KOPT-K1 (cell line): ENCODE data around the gene PCBP3.
"Not testable (repeated sequence)": the region's sequence is repeated elsewhere in the genome, so short reads cannot be mapped to it uniquely, and the experiment has no call there.

Experiments used
- H3K27ac ChIP-seq: fragments of 200-600 bp; sonication (generic); 2 replicates; pipeline ENCODE4 v1.5.1; 2016; ENCODE audit warnings: antibody characterized with exemption, mild to moderate bottlenecking, low read depth, low read length; ENCODE audit not compliant: poor library complexity, severe bottlenecking
- H3K36me3 ChIP-seq: fragments of 200-600 bp; sonication (generic); 2 replicates; pipeline ENCODE4 v1.5.1; 2017; ENCODE audit warnings: antibody characterized with exemption, mild to moderate bottlenecking, low read length, moderate library complexity; ENCODE audit not compliant: insufficient read depth
- H3K9me3 ChIP-seq: fragments of 200-600 bp; sonication (generic); 2 replicates; pipeline ENCODE4 v1.5.1; 2017; ENCODE audit warnings: antibody characterized with exemption, low read length, mild to moderate bottlenecking; ENCODE audit not compliant: insufficient read depth, poor library complexity, severe bottlenecking

Gene PCBP3

GRCh38 chr21:45883090-45883489, 239.6 kb downstream of the PCBP3 start:
- Histone ChIP-seq H3K36me3 (no peaks in the 10 kb centered on the region), H3K9me3 (no peaks in the 10 kb centered on the region), H3K27ac (no peak overlapping the region)

- Histone ChIP-seq H3K27ac (no peak overlapping the region), H3K36me3 (no peaks in the 10 kb centered on the region), H3K9me3 (no peaks in the 10 kb centered on the region)
Measured at GRCh38 chr21:45885597-45885929, 242.0 kb downstream of the PCBP3 start.

- H3K27ac ChIP-seq, H3K36me3 ChIP-seq: not testable (repeated sequence)
Measured at GRCh38 chr21:45885930-45886601, 242.5 kb downstream of the PCBP3 start.

DNA sequence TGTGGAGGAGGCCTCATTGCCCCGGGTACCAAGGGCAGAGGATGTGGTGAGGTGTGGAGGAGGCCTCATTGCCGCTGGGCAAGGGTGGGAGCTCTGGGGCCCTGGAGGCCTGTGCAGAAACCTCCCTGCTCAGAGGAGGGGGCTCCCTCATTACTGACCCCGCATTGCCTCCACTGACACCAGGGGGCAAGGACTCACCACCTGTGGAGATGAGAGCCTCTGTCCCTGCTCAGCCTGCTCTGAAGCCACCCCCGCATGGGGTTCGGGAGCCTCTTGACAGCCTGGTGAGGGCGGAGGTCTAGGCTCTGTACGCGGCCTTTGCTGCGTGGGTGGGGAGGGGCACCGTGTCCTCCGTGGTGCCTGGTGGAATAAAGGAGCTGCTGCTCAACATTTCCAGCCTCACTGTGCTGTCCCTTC, 243.1 kb downstream of the PCBP3 start:
- no peaks in the 10 kb centered on the region for H3K9me3 ChIP-seq
- no peaks in the 10 kb centered on the region for H3K36me3 ChIP-seq
- no peak overlapping the region for H3K27ac ChIP-seq

More at GRCh38 chr21:45885930-45886601, 242.5 kb downstream of the PCBP3 start:
- not testable (repeated sequence) for H3K9me3 ChIP-seq

DNA sequence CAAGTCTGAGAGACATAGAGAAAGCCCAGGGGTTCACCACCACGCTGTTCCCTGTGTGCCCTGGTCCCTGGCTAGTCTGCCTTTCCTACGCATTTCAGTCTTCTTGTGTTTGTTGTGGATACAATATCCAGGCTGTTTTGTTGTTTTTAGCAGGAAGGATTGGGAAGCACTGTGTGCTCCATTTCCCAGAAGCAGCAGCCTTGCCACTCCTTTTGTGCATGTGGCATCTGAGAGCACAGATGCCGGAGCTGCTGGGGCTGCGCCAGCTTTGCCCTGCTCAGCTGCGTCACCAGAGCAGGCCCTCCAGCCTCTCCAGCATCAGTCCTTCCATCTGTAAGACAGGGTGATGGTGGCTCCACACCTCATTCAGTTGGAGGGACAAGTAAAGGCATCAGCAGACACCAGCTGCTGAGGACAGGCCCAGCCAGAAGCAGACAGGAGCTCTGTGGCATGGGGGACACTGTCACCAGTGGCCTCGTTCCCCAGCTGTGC, 243.6 kb downstream of the PCBP3 start:
- no peaks in the 10 kb centered on the region for H3K36me3 ChIP-seq
- H3K27ac ChIP-seq: no peak overlapping the region
- H3K9me3 ChIP-seq: no peaks in the 10 kb centered on the region

DNA sequence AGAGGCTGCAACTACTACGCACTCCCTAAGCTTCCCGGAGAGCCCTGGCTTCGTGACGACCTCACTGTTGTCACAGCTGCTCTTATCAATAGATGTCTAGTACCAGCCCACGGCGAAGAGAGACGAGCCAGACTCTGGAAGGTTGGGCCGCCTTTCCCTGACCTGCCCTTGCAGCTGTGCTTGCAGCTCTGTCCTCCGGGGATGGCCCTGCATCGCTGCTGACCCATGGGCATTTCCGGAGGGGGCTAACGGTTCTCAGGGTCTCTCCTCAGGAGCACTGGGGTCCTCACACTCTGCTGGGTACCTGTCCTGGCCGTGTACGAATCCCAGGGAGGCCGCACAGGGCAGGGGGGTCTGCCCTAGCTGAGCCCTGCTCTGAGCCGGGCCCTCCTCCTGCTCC, 244.3 kb downstream of the PCBP3 start:
- H3K36me3 ChIP-seq: no peaks in the 10 kb centered on the region
- no peaks in the 10 kb centered on the region for H3K9me3 ChIP-seq
- no peak overlapping the region for H3K27ac ChIP-seq

GRCh38 chr21:45888386-45889009, 245.0 kb downstream of the PCBP3 start:
- Histone ChIP-seq H3K9me3 (no peaks in the 10 kb centered on the region), H3K27ac (no peak overlapping the region), H3K36me3 (no peaks in the 10 kb centered on the region)

- Histone ChIP-seq H3K27ac (no peak overlapping the region), H3K36me3 (no peaks in the 10 kb centered on the region), H3K9me3 (no peaks in the 10 kb centered on the region)
Measured at GRCh38 chr21:45889256-45889655, 245.7 kb downstream of the PCBP3 start.

DNA sequence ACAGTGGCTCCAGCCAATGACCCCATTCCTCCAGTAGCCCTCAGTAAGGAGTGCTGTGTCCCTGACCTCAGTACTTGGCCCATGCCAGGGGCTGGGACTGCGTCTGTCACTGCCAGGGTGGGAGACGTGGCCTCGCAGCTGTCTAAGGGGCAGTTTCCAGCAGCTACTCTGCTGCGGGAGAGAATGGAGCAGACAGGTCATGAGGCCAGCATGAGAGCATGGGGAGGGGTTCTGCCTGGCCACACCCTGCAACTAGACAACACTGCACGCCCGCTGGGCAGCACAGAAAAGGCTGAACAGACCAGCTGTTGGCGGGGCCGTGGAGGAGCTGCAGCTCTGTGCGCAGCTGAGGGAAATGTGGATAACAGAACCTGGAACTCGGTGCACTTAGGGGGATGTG, 246.4 kb downstream of the PCBP3 start:
- H3K27ac ChIP-seq: no peak overlapping the region
- H3K36me3 ChIP-seq: no peaks in the 10 kb centered on the region
- H3K9me3 ChIP-seq: no peaks in the 10 kb centered on the region

DNA sequence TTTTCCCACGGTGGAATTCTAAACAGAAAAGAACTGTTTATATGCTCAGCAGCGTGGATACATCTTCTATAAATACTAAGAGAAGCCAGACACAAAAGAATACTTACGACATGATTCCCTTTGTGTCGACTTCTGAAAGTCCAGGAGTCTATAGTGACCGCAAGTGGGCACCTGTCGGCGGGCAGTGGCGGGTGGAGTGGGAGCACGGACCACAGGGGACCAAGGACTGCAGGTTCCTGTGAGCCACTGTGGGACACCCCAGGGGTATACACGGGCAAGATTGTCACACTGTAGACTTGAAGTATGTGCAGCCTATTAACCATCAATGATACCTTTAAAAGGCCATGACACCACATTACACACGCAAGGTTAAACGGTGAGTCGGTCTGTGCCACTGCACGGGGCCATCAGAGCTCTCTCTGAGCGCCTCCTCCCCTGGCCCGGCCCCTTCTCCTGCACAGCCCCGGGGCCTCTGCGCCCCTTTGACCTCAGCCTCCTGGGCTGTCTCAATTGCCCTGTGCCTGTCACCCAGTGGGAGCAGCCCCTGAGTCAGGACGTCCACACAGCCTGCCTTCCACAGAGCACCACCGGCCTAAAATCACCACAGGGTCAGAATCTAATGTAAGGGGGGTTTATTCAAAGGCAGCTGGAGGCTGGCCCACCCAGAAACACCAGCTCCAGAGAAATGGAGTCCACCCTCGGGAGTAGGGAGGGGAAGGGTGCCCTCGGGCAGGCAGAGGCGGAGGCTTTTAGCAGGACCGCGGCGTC, 248.0 kb downstream of the PCBP3 start:
- Histone ChIP-seq H3K36me3 (no peaks in the 10 kb centered on the region), H3K27ac (no peak overlapping the region), H3K9me3 (no peaks in the 10 kb centered on the region)

GRCh38 chr21:45892156-45892915, 248.8 kb downstream of the PCBP3 start:
- H3K27ac ChIP-seq: no peak overlapping the region
- H3K9me3 ChIP-seq: no peaks in the 10 kb centered on the region
- no peaks in the 10 kb centered on the region for H3K36me3 ChIP-seq

- H3K27ac ChIP-seq: no peak overlapping the region
- H3K9me3 ChIP-seq: no peaks in the 10 kb centered on the region
- H3K36me3 ChIP-seq: no peaks in the 10 kb centered on the region
Measured at GRCh38 chr21:45892916-45893739, 249.6 kb downstream of the PCBP3 start.

DNA sequence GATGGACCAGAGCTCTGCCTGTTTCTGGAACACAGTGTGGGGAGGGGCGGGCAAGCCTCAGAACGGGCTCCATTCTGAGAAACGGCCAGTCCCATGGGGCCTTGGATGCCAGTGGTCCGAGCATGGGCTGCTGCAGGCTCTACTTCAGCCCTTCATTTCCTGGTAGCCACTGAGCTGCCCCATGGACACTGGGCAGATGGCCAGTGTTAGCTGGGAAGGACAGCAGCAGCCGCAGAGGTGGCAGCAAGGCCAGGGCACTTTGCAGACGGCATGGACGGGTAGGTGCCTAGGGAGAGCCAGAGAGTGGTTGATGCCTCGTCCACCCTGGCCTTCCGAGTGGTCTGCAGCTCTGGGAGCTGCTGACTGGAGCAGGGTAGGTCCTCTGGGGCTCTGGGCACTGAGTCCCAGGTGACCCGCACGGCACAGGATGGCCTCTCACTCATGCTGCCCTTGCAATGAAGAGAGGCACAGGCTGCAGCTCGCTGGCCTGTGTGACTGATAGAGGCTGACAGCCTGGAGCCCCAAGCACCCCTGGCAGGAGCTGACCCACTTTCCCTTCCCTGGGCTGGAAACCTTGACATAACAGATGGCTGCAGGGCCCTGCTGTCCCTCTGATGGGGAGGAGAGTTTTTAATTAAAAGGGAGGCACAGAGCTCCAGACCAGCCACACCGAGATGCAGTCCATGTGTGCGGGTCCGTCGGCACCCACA, 250.4 kb downstream of the PCBP3 start:
- Histone ChIP-seq H3K36me3 (no peaks in the 10 kb centered on the region), H3K27ac (no peak overlapping the region), H3K9me3 (no peaks in the 10 kb centered on the region)

GRCh38 chr21:45894450-45894825, 250.9 kb downstream of the PCBP3 start:
- Histone ChIP-seq H3K27ac (no peak overlapping the region), H3K36me3 (no peaks in the 10 kb centered on the region), H3K9me3 (no peaks in the 10 kb centered on the region)
